ENCODE data around the gene ROCK2.

ROCK2 gene

DNA sequence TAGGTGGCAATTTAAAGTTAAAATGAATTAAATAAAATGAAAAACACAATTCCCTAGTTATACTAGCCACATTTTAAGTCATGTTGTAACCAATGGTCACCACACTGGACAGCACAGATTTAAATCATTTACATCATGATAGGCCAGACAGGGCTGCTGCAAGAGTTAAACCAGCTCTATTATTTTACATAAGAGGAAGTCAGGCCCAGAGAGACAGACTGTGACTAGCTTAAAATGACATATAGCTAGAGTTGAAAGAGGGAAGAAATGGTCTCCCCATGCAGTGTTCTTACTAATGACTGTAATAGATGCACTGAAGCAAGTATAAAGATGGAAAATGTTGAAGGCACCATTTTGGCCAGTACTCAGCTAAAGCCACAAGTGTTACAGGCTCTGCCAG lies 119.5 kb downstream of the ROCK2 start:
- no peak for DNase-seq

DNA sequence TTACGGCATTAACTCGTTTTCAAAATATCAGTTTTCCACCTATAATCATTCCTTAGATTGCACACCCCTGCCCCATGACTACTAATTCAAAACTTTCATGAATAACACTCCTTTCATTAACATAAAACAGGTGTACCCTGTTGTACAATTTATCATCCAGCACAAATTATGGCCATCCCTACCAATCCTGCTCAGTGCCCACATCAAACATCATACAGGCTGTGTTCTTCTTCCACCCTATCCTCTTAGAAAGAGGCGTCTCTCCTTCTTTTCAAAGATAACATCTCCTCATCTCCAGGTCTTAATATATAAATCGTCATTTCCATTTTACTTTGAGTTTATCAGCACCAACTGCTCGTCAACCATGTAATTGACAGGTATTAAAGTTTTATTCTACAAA lies 121.6 kb downstream of the ROCK2 start:
- no peak for DNase-seq

DNA sequence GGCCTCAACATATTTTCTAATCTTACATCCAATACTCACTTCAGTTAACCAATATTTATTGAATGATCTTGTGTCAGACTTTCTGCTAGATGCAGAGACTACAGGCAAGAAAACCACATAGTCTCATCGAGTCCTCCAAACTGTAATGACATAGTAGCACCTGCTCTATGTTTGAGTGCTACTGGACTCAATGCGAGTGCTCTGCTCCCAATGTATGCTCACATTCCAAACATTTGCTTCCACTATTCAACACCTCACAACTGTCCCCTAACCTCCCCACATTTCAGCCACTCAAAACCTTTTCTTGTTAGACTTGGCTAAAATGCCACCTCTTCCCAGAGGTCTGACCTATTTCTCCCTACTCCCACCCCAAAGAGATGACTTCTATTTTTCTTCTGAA lies 124.0 kb downstream of the ROCK2 start:
- DNase-seq = no peak

DNA sequence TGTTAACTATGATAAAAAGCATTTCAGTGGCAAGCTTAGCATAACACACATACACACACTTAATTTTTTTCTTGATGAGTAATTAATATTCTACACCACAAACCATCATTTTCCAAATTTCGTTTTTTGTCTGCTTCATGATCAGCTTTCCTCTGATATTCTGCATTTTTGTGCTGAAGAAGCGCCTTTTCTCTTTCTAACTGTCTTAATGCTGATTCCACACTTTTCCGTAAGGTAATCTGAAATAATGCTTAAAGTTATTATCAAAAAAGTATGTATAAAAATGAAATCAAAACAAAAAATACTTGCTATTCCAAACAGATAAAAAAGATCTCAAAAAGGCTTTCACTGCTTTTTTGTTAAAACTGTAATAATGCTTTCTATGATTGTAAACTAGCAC lies 129.0 kb downstream of the ROCK2 start:
- no peak for DNase-seq

DNA sequence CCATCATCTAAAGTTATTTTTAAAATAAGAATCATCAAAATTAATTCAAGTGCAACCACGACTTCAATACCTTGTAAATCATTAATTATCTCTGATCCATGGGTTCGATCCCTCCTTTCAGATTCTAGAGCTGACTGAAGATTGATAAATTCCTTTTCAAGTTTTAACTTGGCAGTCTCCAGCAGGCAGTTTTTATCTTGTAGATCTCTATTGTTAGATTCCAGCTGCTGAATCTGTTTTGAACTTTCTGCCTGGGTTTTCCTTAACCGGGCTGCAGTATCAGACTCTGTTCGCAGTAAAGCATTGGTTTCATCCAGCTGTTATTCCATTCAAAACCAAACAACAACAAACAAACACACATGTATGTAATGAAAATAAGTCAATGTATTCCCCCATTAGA lies 129.7 kb downstream of the ROCK2 start:
- no peak for DNase-seq

DNA sequence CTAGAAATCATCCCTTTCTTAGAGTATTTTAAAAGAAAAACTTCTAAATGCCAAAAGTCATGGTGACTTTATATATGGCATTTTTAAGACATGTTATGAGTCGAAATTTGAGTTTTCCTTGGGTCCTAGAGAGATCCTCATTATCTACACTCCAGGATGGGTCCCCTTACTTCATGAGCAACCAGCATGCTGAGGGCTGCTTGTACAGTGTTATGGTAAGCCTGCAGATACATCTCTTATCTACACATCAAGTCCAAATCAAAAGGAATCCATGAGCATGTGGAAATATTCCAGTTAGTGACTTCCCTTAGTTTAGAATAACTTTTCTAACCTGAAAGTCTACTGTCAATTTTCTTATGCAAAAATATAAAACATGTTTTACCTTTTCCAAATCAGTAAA lies 130.5 kb downstream of the ROCK2 start:
- no peak for DNase-seq

DNA sequence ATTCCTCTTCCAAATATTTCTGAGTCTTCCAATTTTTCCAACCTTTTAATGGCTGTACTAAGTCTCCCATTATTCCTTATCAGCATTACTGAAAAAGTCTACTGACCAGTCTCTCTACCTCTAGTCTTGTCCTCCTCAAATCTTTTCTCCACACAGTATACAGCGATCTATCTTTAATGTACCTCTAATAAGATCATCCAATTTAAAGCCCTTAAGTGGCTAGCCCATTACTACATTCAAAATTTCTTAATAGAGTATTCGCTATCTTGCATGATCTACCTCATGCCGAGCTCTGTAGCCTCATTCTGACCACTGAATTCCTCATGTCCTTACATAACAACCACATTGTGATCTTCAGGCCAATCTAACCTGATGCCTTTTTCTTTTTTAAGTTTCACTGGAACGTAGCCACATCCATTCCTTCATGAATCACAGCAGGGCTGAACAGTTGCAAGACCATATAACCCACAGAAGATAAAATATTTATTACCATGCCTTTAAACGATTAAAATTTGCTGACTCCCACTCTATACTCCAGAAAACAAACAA lies 131.3 kb downstream of the ROCK2 start:
- DNase-seq = no peak

DNA sequence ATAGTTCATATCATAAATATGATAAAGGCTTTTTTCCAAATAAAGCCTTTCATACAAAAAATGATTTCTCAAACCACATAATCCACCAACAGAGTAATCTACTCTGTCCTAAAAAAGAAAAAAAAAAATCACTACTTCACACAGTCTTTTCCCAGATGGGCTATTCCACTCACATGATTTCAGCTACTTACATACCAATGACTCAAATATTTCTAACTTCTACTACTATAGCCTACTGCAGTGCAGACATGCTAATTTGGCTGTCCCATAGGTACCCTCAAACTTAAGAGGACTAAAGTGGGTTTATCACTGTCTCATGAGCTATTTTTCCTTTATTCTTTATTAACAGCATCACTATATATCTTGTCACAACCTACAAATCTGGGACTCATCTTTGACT lies 131.8 kb downstream of the ROCK2 start:
- DNase-seq = no peak

DNA sequence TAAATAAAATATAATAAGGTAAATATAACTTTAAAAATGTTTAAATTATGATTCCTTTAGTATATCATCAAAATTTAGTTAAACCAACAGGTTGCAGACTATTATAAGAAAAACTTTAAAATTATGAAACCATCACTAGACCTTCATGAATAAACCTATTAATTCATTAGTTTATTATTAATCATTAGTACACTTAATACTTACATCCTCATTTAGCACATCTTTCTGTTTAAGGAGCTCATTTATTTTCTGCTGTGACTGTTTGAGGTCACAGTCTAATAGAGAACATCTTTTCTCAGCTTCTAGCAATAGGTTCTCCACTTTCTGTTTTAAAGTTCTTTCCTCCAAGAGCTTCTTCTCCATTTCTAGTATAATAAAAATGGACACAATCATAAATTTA lies 136.4 kb downstream of the ROCK2 start:
- no peak for DNase-seq

DNA sequence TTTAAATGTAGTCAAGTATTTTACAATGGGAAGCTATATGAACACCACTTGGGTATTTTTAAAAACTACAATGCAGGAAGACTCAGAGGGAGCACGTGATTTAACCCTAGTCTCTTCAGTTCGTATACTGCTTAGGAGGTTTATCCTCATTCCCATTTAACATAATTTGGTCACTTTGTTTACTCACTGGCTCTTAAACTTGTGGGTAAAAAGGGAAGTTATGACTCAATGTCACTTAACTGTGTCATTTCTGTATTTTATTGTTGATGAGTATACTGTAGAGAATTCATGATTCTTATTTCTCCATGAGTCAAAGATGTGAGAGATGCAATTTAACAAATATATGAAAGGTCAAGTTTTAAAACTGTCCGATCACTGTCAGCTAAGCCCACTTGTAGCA lies 141.0 kb downstream of the ROCK2 start:
- DNase-seq = no peak

DNA sequence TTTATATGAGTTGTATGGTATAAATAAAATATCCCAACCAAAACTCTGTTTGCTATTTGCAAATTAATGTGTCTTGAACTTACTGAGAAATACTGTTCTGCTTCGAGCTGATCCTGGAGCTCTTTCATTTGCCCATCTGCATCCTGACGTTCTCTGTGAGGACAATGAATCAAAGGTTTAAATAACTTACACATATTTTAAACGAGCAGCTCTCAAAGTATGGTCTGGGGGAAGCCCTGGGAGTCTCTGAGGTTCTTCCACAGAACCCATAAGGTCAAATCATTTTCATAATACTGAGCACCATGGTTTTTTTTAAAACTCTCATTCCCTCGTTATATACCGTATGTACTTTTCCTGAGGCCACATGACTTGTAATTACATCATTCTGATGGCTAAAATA lies 142.5 kb downstream of the ROCK2 start:
- DNase-seq = no peak

DNA sequence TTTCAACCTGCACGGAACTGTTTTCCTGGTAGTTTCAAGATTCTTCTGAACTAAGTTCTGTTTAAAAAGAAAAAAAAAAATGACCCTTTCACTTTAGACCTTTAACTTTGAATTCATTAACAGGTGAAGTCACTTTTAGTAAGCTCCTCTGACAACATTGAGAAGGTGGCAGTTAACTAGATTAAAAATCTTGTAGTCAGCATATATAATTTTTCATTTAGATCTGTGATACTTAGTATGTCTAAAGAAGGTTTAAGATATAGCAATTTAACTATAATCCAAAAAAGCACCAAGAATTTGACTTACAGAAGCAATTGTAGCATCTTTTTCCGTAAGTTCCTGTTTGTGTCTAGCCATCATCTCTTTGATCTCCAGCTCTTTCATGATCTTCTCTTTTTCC lies 143.8 kb downstream of the ROCK2 start:
- no peak for DNase-seq

DNA sequence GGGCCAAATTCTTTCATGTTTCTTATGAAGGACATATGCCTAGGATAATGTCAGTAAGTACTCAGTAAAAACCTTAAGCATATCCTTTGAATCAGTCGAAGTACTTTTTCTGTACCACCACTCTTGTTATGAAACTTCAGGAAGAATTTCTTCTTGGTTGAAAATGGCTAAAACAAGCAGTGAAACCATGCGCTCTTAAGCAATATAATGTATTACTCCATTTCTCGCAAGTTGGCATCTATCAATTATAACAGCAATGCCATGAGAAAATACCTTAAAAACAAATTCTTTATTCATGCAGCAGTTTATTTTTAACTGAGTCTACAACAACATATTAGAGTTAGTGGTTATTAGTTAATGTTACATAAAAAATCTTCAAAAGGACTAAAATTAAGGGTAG lies 148.2 kb downstream of the ROCK2 start:
- no peak for DNase-seq

DNA sequence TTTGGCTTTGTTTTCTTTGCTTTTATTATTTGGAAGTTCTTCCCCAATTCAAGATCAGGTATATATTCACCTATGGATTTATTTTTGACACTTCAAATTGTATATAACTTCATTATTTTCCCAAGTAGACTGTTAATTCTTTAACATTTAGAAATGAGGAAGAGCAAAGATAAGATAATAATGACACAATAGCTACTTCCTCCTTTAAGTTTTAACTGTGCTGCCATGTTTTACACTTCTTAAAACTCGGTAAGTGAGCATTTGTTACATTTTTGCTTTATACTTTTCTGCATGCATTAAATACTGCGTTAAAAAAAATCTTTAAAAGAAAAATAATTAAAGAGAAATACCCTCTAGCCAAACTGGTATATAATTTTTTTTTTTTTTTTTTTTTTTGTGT lies 156.7 kb downstream of the ROCK2 start:
- DNase-seq = no peak

DNA sequence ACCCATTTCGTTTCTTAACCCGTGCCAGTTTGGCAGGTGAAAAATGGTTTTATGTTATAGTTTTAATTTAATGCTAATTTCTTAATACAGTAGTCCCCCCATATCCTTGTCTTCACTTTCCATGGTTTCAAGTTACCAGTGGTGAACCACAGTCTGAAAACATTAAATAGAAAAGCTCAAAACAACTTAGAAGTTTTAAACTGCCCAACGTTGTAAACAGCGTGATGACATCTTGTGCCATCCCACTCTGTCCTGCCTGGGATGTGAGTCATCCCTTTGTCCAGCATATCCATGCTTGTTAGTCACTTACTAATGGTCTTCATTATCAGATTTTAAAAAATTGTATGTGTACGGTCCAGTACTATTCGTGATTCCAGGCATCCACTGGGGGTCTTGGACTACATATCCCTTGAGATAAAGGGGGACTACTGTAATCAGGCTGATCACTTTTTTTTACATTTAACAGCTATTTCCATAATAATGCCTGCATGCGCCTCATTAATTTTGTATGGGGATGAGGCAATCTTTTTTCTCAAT lies 157.3 kb downstream of the ROCK2 start:
- DNase-seq = peak; percentile 21

DNA sequence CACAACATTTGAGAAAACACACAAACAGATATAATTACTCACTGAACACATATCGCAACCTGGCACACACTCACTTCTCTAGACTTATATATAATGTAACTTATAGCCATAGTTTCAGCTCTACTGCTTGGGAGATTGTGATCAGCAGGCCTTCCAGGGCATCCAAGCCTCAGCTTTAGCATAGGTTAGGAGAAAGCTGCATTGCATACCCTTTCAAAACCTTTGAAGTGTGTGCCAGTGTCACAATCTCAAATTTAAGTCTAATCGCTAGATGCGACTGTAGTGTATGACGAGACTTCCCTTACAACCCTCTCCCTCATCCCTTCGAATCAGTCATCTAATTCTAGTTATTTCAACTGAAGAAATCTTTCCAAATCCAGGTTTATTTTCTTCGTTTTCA lies 158.3 kb downstream of the ROCK2 start:
- no peak for DNase-seq

DNA sequence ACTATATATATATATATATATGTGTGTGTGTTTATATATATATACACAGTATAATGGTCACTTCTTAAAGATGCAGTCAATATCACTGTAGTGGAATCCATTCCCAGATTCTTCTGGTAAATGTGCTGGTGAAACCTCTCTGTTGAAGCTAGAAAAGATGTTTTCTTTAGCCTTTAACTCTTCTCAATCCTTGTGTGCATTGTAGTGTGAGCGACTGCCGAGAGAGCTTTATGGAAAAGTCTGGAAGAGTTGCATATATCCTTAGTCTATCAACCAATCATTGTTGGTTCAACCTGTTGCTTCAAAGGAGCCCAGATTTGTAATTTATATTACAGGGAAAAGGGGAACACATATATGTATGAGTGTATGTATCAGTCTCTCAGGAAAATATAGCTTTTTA lies 161.5 kb downstream of the ROCK2 start:
- DNase-seq = no peak

DNA sequence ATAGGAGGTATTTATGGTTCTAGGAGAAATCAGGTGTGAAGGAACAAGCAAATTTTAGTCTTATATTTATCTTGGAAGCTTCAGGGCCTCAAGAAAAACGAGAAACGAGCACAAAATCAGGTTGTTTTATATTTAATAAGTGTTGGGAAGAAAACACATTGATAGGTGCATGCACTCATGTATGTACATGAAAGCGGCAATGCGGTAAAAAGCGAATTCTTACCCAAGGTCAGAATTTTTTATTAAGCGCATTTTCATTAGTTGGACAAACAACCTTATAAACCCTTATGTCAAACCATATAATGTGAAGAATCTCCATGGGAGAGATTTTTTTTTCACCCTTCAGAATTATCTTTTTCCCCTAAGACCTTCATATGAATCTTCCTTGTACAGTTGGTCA lies 163.8 kb downstream of the ROCK2 start:
- no peak for DNase-seq

DNA sequence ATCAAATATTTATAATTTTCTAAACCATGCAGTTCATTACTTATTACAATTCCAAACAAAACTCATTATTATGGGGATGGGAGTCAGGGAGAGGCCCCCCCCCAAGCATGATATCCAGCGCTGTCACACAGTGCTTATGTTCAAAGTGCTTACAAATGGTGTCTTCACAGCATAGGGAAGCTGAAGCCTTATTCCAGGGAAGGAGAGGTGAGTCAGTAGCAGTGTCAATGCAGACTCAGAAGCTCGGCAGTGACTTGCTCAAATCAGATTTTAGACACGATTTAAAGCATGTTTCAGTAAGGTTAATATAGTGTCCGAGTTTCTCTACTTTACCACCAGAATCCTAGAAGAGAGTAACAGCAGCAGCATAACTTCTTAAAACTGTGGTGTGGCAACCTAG lies 164.5 kb downstream of the ROCK2 start:
- DNase-seq = no peak

DNA sequence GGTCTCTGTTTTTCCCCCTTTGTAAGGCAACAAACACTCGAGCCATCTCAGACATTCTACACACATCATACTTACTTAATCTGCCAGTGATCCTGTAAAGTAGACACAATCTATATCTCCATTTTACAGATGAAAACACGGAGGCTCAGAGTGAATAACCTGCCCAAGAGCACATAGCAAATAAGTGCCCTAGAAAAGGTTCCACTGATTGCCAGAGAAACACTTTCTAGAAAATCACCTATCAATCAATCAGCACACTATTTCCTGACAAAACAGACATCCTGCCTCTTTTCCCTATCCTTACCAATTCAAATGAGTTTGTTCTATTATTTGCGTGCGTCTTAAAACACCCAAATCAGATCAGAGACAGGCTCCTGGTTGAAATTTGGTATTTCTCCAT lies 165.2 kb downstream of the ROCK2 start:
- DNase-seq = no peak

DNA sequence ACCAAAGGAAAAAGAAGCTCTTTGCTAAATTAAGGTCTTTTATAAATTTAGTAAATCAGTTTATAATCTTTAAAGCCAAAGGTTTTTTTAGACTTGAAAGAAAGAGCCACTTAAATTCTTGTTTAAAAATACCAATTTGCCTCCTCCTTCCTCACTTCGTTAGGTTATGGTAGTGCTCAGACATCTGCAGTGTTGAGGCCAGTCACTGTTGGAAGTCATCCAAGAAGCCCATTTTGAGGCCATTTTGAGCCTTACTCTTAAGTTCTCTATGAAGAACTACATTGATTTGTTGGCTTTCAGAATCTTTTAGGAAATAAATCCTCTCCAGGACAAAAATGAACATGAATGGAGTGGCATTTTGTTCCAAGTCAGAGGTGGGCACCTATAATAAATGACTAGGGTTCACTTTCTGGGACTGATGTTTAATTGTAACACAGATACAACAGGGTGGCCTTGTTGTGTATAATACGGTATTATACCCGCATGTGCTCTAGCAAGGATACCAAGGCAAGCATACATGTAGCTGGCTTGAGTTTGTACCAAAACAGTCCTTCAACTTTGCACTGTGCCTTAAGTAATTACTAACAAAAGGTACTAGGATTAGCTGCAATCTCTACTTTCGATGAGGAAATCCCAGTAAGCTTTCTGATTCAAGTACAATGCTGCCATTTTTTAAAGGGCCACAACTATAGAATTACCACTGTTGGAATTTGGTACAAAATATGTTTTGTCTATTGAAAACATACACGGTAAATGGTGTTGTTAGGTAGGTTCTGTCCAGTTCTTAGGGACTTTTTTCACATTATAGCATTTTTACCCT lies 166.4 kb downstream of the ROCK2 start:
- no peak for DNase-seq

DNA sequence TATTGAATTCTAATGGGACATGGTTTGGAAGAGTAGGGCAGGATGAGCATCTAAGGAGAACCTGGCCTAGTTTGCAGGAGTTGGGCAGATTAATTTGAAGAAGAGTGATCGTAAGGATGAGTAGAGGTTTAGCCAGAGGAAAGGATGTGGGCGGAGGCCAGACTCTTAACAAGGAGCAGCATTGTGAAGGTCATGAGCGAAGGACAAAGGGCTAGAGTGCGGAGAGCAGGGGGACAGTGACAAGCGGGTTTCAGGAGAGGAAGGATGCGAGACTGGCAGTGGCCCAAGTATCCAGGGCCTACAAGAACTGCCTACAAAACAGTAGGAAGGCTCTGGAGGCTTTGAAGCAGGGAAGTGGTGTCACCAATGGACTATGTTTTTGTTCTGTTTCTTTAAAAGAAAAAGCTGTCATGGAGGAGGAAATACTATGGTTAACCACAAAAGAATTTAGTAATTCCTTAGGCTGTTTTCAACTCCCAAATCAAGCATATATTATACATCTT lies 169.1 kb downstream of the ROCK2 start:
- DNase-seq = peak; percentile 6

DNA sequence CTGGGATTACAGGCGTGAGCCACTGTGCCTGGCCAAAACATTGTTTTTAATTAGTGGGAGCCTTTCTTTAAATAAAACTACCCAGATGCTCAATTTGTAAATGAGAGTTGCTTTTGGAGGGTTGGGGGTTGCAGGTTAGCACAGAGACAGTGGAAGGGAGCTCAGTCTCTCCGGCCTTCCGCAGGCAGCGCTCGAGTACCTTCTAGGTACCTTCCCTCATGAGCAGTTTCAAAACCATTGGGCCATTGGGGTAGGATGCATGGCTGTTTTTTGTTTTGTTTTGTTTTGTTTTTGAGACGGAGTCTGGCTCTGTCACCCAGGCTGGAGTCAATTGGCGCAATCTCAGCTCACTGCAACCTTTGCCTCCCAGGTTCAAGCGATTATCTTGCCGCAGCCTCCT lies 170.2 kb downstream of the ROCK2 start:
- DNase-seq = no peak

DNA sequence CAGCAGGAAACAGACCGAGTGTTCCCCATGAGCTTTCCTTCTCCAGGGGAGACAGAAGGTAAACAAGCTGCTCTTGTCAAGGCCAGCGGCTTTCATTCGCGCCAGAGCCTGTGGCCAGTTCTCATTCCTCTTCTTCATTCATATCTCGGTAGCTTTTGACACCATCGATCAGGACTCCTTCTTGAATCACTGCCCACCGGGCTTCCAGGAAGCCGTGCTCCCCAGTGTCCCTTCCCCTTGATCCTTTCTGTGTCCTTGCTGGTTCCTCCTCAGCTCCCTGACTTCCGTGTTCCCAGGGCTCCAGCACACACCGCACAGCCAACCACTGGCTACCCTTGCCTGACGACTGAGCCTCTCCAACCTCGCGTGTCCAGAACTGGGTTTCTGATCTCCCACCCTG lies 175.1 kb downstream of the ROCK2 start:
- DNase-seq = no peak

DNA sequence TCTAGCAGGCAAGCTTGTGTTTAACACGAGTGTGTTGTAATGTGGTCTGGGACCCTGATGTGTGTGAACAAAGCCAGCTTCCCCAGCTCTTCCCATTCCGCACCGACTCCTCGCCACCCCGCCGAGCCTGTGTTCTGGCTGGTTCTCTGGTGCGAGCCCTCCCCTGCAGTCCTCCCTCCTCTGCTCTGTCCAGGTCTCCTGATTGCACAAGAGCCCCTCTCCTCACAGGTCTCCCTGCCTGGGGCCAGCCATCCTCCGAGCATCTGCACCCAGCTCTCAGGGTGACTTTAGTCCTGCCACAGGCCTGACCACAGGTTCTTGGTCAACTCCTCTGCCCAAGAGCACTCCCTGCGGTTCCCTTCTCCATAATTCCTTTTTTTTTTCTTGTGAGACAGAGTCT lies 175.9 kb downstream of the ROCK2 start:
- DNase-seq = no peak

All from amniotic stem cell (primary cell).